Stimulated activated naive B cell treated with anti-CD40 and anti-IgM and Interleukin-4, amounts not matched to agents 10 μg/mL and 1 μg/mL and 100 μg/mL, for 72 hours (primary cell): ENCODE data around the gene SCO1.
"Not testable (repeated sequence)": the region's sequence is repeated elsewhere in the genome, so short reads cannot be mapped to it uniquely, and the experiment has no call there.

Experiments used
- ATAC-seq, 2 donors: fragments of 150-1000 bp; cut with Tn5 transposase; replicated peaks; 2 replicates each; pipeline ENCODE4 v1.10.0; 2021; ENCODE audit warnings: moderate library complexity in 1 of 2
- DNase-seq: peaks from one replicate; pipeline ENCODE4 v3.0.0; 2021
- H3K27ac Mint-ChIP-seq: one replicate; pipeline ENCODE4 v1.8.0; 2022; ENCODE audit warnings: mild to moderate bottlenecking, mixed read lengths
- H3K27me3 Mint-ChIP-seq, 2 donors: one replicate each; pipeline ENCODE4 v1.8.0; 2022; ENCODE audit warnings: mixed read lengths in 2 of 2
- H3K36me3 Mint-ChIP-seq, 2 donors: one replicate each; pipeline ENCODE4 v1.8.0; 2022; ENCODE audit warnings: mixed read lengths in 2 of 2, mild to moderate bottlenecking in 1 of 2
- H3K4me1 Mint-ChIP-seq, 2 donors: one replicate each; pipeline ENCODE4 v1.8.0; 2022; ENCODE audit warnings: mixed read lengths in 2 of 2, mild to moderate bottlenecking in 1 of 2
- H3K4me3 Mint-ChIP-seq, 2 donors: one replicate each; pipeline ENCODE4 v1.8.0; 2022; ENCODE audit warnings: mild to moderate bottlenecking in 2 of 2, mixed read lengths in 2 of 2, moderate library complexity in 1 of 2
- H3K9me3 Mint-ChIP-seq, 2 donors: one replicate each; pipeline ENCODE4 v1.8.0; 2022; ENCODE audit warnings: mixed read lengths in 2 of 2, mild to moderate bottlenecking in 1 of 2

SCO1 gene

GRCh38 chr17:10732121-10732520 lies 34.8 kb upstream of the SCO1 start:
- ATAC-seq, H3K4me3 Mint-ChIP-seq, H3K36me3 Mint-ChIP-seq, H3K27ac Mint-ChIP-seq, DNase-seq, H3K27me3 Mint-ChIP-seq, H3K9me3 Mint-ChIP-seq: not testable (repeated sequence)
- H3K4me1 Mint-ChIP-seq, result peaks cover 6 to 19% of the 10 kb centered on the region in 2 donors

GRCh38 chr17:10731408-10731879 lies 34.1 kb upstream of the SCO1 start:
- DNase-seq, result no peak
- no peak for ATAC-seq
- Mint-ChIP-seq H3K9me3 (no peaks in the 10 kb centered on the region), H3K36me3 (no peaks in the 10 kb centered on the region), H3K27ac (no peak overlapping the region), H3K4me1 (peaks cover 6 to 16% of the 10 kb centered on the region in 2 donors), H3K4me3 (peak overlapping the region; percentile 89 to 91), H3K27me3 (peaks cover 0 to 3% of the 10 kb centered on the region in 2 donors)

- Mint-ChIP-seq H3K27ac (peak overlapping the region; percentile 90), H3K4me1 (peaks cover 6 to 16% of the 10 kb centered on the region in 2 donors), H3K4me3 (peak overlapping the region; percentile 89 to 91)
- DNase-seq (peak; percentile 11), ATAC-seq (peak in 1 of 2 donors; percentile 4)
- not testable (repeated sequence) for H3K36me3 Mint-ChIP-seq, H3K9me3 Mint-ChIP-seq, H3K27me3 Mint-ChIP-seq
These were observed 32.9 kb upstream of the SCO1 start for GRCh38 chr17:10730247-10730646.

- ATAC-seq (peak; percentile 86 to 89), DNase-seq (peak; percentile 60)
- Mint-ChIP-seq H3K9me3 (no peaks in the 10 kb centered on the region), H3K4me1 (peaks cover 6 to 16% of the 10 kb centered on the region in 2 donors), H3K36me3 (no peaks in the 10 kb centered on the region), H3K27ac (peak within 1 kb of the TSS; percentile 90), H3K27me3 (no peaks in the 10 kb centered on the region), H3K4me3 (peak within 1 kb of the TSS; percentile 89 to 91)
These were observed 32.2 kb upstream of the SCO1 start, which contains the start of gene TMEM220 for GRCh38 chr17:10729334-10730193. Gene TMEM220 (minus strand): TSS chr17:10730023. CDS start chr17:10729851, 172 bp downstream.

GRCh38 chr17:10728331-10728892 lies 31.1 kb upstream of the SCO1 start:
- no peaks in the 10 kb centered on the region for H3K27me3 Mint-ChIP-seq
- H3K36me3 Mint-ChIP-seq, result peaks cover 0 to 4% of the 10 kb centered on the region in 2 donors
- H3K27ac Mint-ChIP-seq, result no peak overlapping the region

GRCh38 chr17:10727192-10727591 lies 29.9 kb upstream of the SCO1 start:
- H3K4me1 Mint-ChIP-seq, result peaks cover 6 to 16% of the 10 kb centered on the region in 2 donors
- no peaks in the 10 kb centered on the region for H3K27me3 Mint-ChIP-seq
- DNase-seq (no peak), ATAC-seq (no peak)
- no peak overlapping the region for H3K27ac Mint-ChIP-seq
- peaks cover 0 to 8% of the 10 kb centered on the region in 2 donors for H3K36me3 Mint-ChIP-seq
- H3K4me3 Mint-ChIP-seq, result no peak overlapping the region
- no peaks in the 10 kb centered on the region for H3K9me3 Mint-ChIP-seq

More at GRCh38 chr17:10728331-10728892, 31.1 kb upstream of the SCO1 start:
- ATAC-seq (no peak), DNase-seq (no peak)
- peaks cover 6 to 16% of the 10 kb centered on the region in 2 donors for H3K4me1 Mint-ChIP-seq
- H3K9me3 Mint-ChIP-seq, result no peaks in the 10 kb centered on the region
- H3K4me3 Mint-ChIP-seq, result no peak overlapping the region

GRCh38 chr17:10726196-10726595 lies 28.9 kb upstream of the SCO1 start:
- ATAC-seq (no peak), DNase-seq (no peak)
- H3K9me3 Mint-ChIP-seq, result no peaks in the 10 kb centered on the region
- no peaks in the 10 kb centered on the region for H3K27me3 Mint-ChIP-seq
- peaks cover 0 to 8% of the 10 kb centered on the region in 2 donors for H3K36me3 Mint-ChIP-seq
- H3K4me3 Mint-ChIP-seq, result no peak overlapping the region
- no peak overlapping the region for H3K27ac Mint-ChIP-seq
- H3K4me1 Mint-ChIP-seq, result peaks cover 6 to 15% of the 10 kb centered on the region in 2 donors

GRCh38 chr17:10725262-10725661 lies 27.9 kb upstream of the SCO1 start:
- no peaks in the 10 kb centered on the region for H3K9me3 Mint-ChIP-seq
- no peak overlapping the region for H3K27ac Mint-ChIP-seq
- DNase-seq (no peak), ATAC-seq (no peak)
- H3K4me1 Mint-ChIP-seq, result peaks cover 2 to 6% of the 10 kb centered on the region in 2 donors
- no peaks in the 10 kb centered on the region for H3K27me3 Mint-ChIP-seq
- H3K36me3 Mint-ChIP-seq, result peaks cover 0 to 8% of the 10 kb centered on the region in 2 donors
- H3K4me3 Mint-ChIP-seq, result no peak overlapping the region

GRCh38 chr17:10724546-10725195 lies 27.3 kb upstream of the SCO1 start:
- Mint-ChIP-seq H3K4me3 (no peak overlapping the region), H3K4me1 (peaks cover 0 to 3% of the 10 kb centered on the region in 2 donors), H3K9me3 (no peaks in the 10 kb centered on the region), H3K27ac (no peak overlapping the region), H3K27me3 (no peaks in the 10 kb centered on the region), H3K36me3 (peaks cover 0 to 8% of the 10 kb centered on the region in 2 donors)
- no peak for DNase-seq
- no peak for ATAC-seq

GRCh38 chr17:10718547-10718946 lies 21.2 kb upstream of the SCO1 start:
- no peak for DNase-seq
- Mint-ChIP-seq H3K27ac (peak overlapping the region; percentile 10), H3K9me3 (no peaks in the 10 kb centered on the region), H3K27me3 (no peaks in the 10 kb centered on the region), H3K36me3 (peaks cover 2 to 17% of the 10 kb centered on the region in 2 donors), H3K4me1 (peaks cover 0 to 1% of the 10 kb centered on the region in 2 donors), H3K4me3 (no peak overlapping the region)
- no peak for ATAC-seq

GRCh38 chr17:10716218-10716617 lies 18.9 kb upstream of the SCO1 start:
- DNase-seq, result no peak
- ATAC-seq, result no peak
- H3K4me3 Mint-ChIP-seq, result no peak overlapping the region
- H3K9me3 Mint-ChIP-seq, result no peaks in the 10 kb centered on the region
- peaks cover 0 to 1% of the 10 kb centered on the region in 2 donors for H3K4me1 Mint-ChIP-seq
- H3K36me3 Mint-ChIP-seq, result peaks cover 15 to 22% of the 10 kb centered on the region in 2 donors
- no peaks in the 10 kb centered on the region for H3K27me3 Mint-ChIP-seq
- no peak overlapping the region for H3K27ac Mint-ChIP-seq

GRCh38 chr17:10713318-10713717 lies 16.0 kb upstream of the SCO1 start:
- no peaks in the 10 kb centered on the region for H3K27me3 Mint-ChIP-seq
- no peak overlapping the region for H3K4me3 Mint-ChIP-seq
- no peaks in the 10 kb centered on the region for H3K9me3 Mint-ChIP-seq
- peaks cover 28 to 35% of the 10 kb centered on the region in 2 donors for H3K36me3 Mint-ChIP-seq
- H3K27ac Mint-ChIP-seq, result no peak overlapping the region
- no peak for ATAC-seq
- H3K4me1 Mint-ChIP-seq, result peaks cover 2 to 7% of the 10 kb centered on the region in 2 donors
- DNase-seq, result no peak

GRCh38 chr17:10705727-10706126 lies 8.4 kb upstream of the SCO1 start:
- Mint-ChIP-seq H3K4me3 (no peak overlapping the region), H3K27ac (no peak overlapping the region), H3K36me3 (peaks cover 19 to 31% of the 10 kb centered on the region in 2 donors), H3K27me3 (no peaks in the 10 kb centered on the region), H3K4me1 (peaks cover 22 to 36% of the 10 kb centered on the region in 2 donors), H3K9me3 (no peaks in the 10 kb centered on the region)
- DNase-seq, result no peak
- ATAC-seq, result no peak

GRCh38 chr17:10702574-10702973 lies 5.2 kb upstream of the SCO1 start:
- Mint-ChIP-seq H3K4me3 (peak overlapping the region; percentile 6 to 35), H3K4me1 (peaks cover 30 to 46% of the 10 kb centered on the region in 2 donors), H3K36me3 (peaks cover 10 to 17% of the 10 kb centered on the region in 2 donors), H3K9me3 (no peaks in the 10 kb centered on the region), H3K27ac (peak overlapping the region; percentile 84), H3K27me3 (no peaks in the 10 kb centered on the region)
- ATAC-seq (peak; percentile 10 to 19), DNase-seq (no peak)
